ENCODE data around the gene APLF.

Gene APLF

DNA sequence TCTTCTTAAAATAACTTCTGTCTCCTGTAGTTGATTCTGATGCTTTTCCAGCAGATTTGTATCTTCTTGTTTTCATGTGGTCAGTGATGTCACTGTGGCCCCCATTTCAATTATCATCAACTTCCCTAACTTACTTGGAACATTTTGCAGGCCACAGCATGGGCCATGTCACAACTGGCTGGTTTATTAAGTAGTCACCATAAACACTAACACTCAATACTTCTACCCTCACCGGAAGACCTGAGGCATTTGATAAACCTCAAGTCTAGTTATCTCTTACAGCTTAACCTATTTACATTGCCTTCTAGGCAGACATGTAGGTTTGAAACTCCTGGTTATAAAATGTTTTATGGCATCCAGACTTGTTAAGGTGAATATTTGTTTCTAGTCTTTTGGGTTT, 138.6 kb downstream of the APLF start:
- no peaks in the 10 kb centered on the region for H3K9me3 ChIP-seq (ENCODE audit: control insufficient read depth, insufficient read depth, low read length)
- H3K4me1 ChIP-seq (ENCODE audit: control insufficient read depth, insufficient read depth, low read length), result no peaks in the 10 kb centered on the region
- no peaks in the 10 kb centered on the region for H3K27me3 ChIP-seq (ENCODE audit: control insufficient read depth, insufficient read depth, low read length)
- WGBS (ENCODE audit: insufficient coverage, insufficient read length), result no CpG with 5 or more reads among the region's 1 CpG
- H3K36me3 ChIP-seq (ENCODE audit: control insufficient read depth, insufficient read depth, low read length), result no peaks in the 10 kb centered on the region
- DNase-seq (ENCODE audit: low read depth, low spot score), result no peak
- no peak overlapping the region for H3K27ac ChIP-seq (ENCODE audit: low read length)
- H3K4me3 ChIP-seq (ENCODE audit: low read length), result no peak overlapping the region

DNA sequence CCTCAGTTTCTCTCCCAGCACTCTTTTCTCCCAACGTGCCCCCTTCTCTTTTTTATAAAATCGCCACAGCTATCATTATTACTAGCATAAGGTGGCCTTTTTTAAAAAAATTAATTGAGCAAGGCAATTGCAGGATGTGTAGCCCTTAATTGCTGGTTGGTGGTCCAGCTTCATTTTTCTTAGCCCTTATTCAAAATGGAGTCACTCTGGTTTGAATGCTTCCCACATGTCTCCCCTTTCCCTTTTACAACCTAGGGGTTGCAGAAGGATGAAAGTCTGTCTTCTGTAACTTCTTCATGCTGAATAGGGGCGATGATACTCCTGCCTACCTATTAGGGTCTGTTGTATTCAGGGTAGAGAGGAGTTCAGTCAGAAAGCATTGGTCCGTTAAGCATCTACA, 139.4 kb downstream of the APLF start:
- no peak for DNase-seq (ENCODE audit: low read depth, low spot score)
- Histone ChIP-seq H3K27ac (ENCODE audit: low read length) (no peak overlapping the region), H3K36me3 (ENCODE audit: control insufficient read depth, insufficient read depth, low read length) (no peaks in the 10 kb centered on the region), H3K4me3 (ENCODE audit: low read length) (no peak overlapping the region), H3K27me3 (ENCODE audit: control insufficient read depth, insufficient read depth, low read length) (no peaks in the 10 kb centered on the region), H3K9me3 (ENCODE audit: control insufficient read depth, insufficient read depth, low read length) (no peaks in the 10 kb centered on the region), H3K4me1 (ENCODE audit: control insufficient read depth, insufficient read depth, low read length) (no peaks in the 10 kb centered on the region)
- WGBS (ENCODE audit: insufficient coverage, insufficient read length), result no CpG with 5 or more reads among the region's 4 CpGs

DNA sequence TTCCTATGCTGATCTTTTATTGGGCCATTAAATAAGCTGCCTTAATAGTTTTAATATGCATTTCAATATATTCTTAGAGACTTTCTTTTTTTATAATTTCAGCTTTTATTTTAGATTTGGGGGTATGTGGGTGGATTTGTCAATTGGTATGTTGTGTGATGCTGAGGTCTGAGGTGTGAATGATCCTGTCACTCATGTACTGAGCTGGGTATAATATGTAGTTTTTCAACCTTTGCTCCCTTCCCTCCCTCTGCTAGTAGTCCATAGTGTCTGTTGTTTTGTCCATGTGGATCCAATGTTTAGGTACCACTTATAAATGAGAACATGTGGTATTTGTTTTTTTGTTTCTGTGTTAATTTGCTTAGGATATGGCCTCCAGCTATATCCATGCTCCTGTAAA, 140.5 kb downstream of the APLF start:
- H3K27me3 ChIP-seq (ENCODE audit: control insufficient read depth, insufficient read depth, low read length), result no peaks in the 10 kb centered on the region
- no peak for DNase-seq (ENCODE audit: low read depth, low spot score)
- H3K4me1 ChIP-seq (ENCODE audit: control insufficient read depth, insufficient read depth, low read length), result no peaks in the 10 kb centered on the region
- H3K9me3 ChIP-seq (ENCODE audit: control insufficient read depth, insufficient read depth, low read length), result no peaks in the 10 kb centered on the region
- H3K27ac ChIP-seq (ENCODE audit: low read length), result no peak overlapping the region
- no peaks in the 10 kb centered on the region for H3K36me3 ChIP-seq (ENCODE audit: control insufficient read depth, insufficient read depth, low read length)
- H3K4me3 ChIP-seq (ENCODE audit: low read length), result no peak overlapping the region

DNA sequence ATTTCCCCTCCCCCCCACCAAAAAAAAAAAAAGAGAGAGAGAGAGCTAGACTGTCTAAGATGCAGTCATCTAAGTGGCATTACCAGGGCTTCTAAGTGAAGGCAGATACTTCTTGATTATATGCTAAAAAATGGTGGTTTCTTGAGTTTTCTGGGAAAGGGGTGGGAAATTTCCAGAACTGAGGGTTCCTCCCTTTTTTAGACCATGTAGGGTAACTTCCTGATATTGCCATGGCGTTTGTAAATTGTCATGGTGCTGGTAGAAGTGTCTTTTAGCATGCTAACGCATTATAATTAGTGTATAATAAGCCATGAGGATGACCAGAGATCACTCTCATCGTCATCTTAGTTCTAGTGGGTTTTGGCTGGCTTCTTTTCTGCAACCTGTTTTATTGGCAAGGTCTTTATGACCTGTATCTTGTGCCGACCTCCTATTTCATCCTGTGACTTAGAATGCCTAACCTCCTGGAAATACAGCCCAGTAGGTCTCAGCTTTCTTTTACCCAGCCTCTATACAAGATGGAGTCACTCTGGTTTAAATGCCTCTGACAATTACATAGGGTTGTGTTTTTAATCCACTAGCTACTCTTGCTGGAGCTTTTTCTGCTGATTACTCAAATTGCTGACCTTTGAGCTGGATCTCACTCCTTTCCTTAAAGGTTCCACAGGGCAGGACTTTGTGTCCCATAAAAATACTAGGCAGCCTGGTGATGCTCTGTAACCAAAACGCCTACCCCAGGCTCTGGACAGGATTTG, 145.6 kb downstream of the APLF start:
- no CpG with 5 or more reads among the region's 5 CpGs for WGBS (ENCODE audit: insufficient coverage, insufficient read length)
- Histone ChIP-seq H3K4me3 (ENCODE audit: low read length) (no peak overlapping the region), H3K9me3 (ENCODE audit: control insufficient read depth, insufficient read depth, low read length) (no peaks in the 10 kb centered on the region), H3K36me3 (ENCODE audit: control insufficient read depth, insufficient read depth, low read length) (no peaks in the 10 kb centered on the region), H3K4me1 (ENCODE audit: control insufficient read depth, insufficient read depth, low read length) (no peaks in the 10 kb centered on the region), H3K27ac (ENCODE audit: low read length) (no peak overlapping the region), H3K27me3 (ENCODE audit: control insufficient read depth, insufficient read depth, low read length) (no peaks in the 10 kb centered on the region)
- DNase-seq (ENCODE audit: low read depth, low spot score), result no peak

DNA sequence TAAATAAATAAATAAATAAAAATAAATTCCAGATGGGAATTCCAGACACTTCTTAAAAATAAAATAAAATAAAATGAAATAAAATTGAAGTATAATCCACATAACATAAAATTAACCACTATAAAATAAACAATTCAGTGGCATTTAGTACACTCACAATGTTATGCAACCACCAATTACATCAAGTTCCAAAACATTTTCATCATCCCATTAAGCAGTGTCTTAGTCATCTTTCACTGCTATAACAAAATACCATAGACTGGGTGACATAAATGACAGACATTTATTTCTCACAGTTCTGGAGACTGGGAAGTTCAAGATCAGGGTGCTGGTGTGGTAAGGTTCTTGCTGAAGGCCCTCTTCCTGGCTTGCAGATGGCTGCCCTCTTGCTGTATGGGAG, 153.4 kb downstream of the APLF start:
- no peaks in the 10 kb centered on the region for H3K4me1 ChIP-seq (ENCODE audit: control insufficient read depth, insufficient read depth, low read length)
- DNase-seq (ENCODE audit: low read depth, low spot score), result no peak
- H3K27me3 ChIP-seq (ENCODE audit: control insufficient read depth, insufficient read depth, low read length), result no peaks in the 10 kb centered on the region
- H3K27ac ChIP-seq (ENCODE audit: low read length), result no peak overlapping the region
- no peak overlapping the region for H3K4me3 ChIP-seq (ENCODE audit: low read length)
- H3K36me3 ChIP-seq (ENCODE audit: control insufficient read depth, insufficient read depth, low read length), result no peaks in the 10 kb centered on the region
- H3K9me3 ChIP-seq (ENCODE audit: control insufficient read depth, insufficient read depth, low read length), result no peaks in the 10 kb centered on the region

DNA sequence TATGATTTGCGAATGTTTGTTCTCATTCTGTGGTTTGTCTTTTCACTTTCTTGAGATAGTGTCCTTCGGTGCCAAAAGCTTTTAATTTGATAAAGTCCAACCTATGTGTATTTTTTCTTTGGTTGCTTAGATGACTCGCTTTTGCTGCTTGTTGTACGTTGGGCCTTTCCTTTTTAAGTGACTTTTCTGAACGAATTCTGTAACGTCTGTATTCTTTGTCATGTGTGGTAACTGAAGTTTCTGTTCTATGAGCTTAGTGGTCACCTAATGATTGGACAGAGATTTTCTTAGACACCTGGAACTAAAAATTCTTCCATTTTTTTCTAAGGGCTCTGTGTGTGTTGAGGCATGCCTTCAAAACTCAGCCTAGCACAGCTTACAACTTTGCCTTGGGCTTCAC, 156.4 kb downstream of the APLF start:
- no peaks in the 10 kb centered on the region for H3K36me3 ChIP-seq (ENCODE audit: control insufficient read depth, insufficient read depth, low read length)
- H3K9me3 ChIP-seq (ENCODE audit: control insufficient read depth, insufficient read depth, low read length), result no peaks in the 10 kb centered on the region
- no peak overlapping the region for H3K27ac ChIP-seq (ENCODE audit: low read length)
- H3K4me1 ChIP-seq (ENCODE audit: control insufficient read depth, insufficient read depth, low read length), result no peaks in the 10 kb centered on the region
- no peak for DNase-seq (ENCODE audit: low read depth, low spot score)
- WGBS (ENCODE audit: insufficient coverage, insufficient read length), result no CpG with 5 or more reads among the region's 6 CpGs
- no peaks in the 10 kb centered on the region for H3K27me3 ChIP-seq (ENCODE audit: control insufficient read depth, insufficient read depth, low read length)
- H3K4me3 ChIP-seq (ENCODE audit: low read length), result no peak overlapping the region

DNA sequence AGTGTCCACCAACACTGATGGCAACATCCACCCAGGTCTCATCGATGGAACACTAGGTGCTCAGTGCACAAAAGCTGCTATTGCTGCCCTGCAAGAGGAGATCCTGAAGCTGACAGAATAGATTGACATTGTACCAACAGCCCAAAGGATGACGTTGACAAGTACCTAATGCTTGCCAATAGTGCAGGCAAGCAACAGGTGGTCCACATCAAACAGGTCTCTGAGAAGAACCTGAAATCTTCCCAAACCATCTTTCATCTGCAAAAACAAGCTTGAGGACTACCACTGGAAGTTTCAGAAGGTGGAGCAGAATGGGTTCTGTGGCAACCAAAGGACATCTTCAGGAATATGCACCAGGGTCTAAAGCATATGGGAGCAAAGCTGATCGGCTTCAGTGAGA, 160.2 kb downstream of the APLF start:
- no peaks in the 10 kb centered on the region for H3K36me3 ChIP-seq (ENCODE audit: control insufficient read depth, insufficient read depth, low read length)
- H3K27me3 ChIP-seq (ENCODE audit: control insufficient read depth, insufficient read depth, low read length), result no peaks in the 10 kb centered on the region
- H3K9me3 ChIP-seq (ENCODE audit: control insufficient read depth, insufficient read depth, low read length), result no peaks in the 10 kb centered on the region
- no peak overlapping the region for H3K4me3 ChIP-seq (ENCODE audit: low read length)
- H3K4me1 ChIP-seq (ENCODE audit: control insufficient read depth, insufficient read depth, low read length), result no peaks in the 10 kb centered on the region
- H3K27ac ChIP-seq (ENCODE audit: low read length), result no peak overlapping the region
- DNase-seq (ENCODE audit: low read depth, low spot score), result no peak
- no CpG with 5 or more reads among the region's 3 CpGs for WGBS (ENCODE audit: insufficient coverage, insufficient read length)

Data from iPS DF 6.9 (cell line).